ENCODE data around the gene LRMDA.

LRMDA gene

GRCh38 chr10:75922435-75922834 is 491.0 kb downstream of the LRMDA start:
- no peak overlapping the region for H3K4me3 ChIP-seq (ENCODE audit: low read length)

GRCh38 chr10:75924309-75924902 is 493.0 kb downstream of the LRMDA start:
- no peak for TF ChIP-seq CTCF (conservative IDR thresholded peaks at IDR 0.05; ENCODE audit: low read length)
- DNase-seq (ENCODE audit: low read depth) = no peak
- H3K4me3 ChIP-seq (ENCODE audit: low read length) = no peak overlapping the region

More at GRCh38 chr10:75922435-75922834, 491.0 kb downstream of the LRMDA start:
- peak; percentile 42 for TF ChIP-seq CTCF (conservative IDR thresholded peaks at IDR 0.05; ENCODE audit: low read length)
- peak; percentile 13 for DNase-seq (ENCODE audit: low read depth)

GRCh38 chr10:75925999-75926398 is 494.6 kb downstream of the LRMDA start:
- no peak for TF ChIP-seq CTCF (conservative IDR thresholded peaks at IDR 0.05; ENCODE audit: low read length)
- no peak for DNase-seq (ENCODE audit: low read depth)
- no peak overlapping the region for H3K4me3 ChIP-seq (ENCODE audit: low read length)

GRCh38 chr10:75926763-75927162 is 495.3 kb downstream of the LRMDA start:
- DNase-seq (ENCODE audit: low read depth) = no peak
- no peak for TF ChIP-seq CTCF (conservative IDR thresholded peaks at IDR 0.05; ENCODE audit: low read length)

GRCh38 chr10:75928231-75928630 is 496.8 kb downstream of the LRMDA start:
- H3K4me3 ChIP-seq (ENCODE audit: low read length) = no peak overlapping the region
- no peak for DNase-seq (ENCODE audit: low read depth)
- no peak for TF ChIP-seq CTCF (conservative IDR thresholded peaks at IDR 0.05; ENCODE audit: low read length)

More at GRCh38 chr10:75926763-75927162, 495.3 kb downstream of the LRMDA start:
- no peak overlapping the region for H3K4me3 ChIP-seq (ENCODE audit: low read length)

- H3K4me3 ChIP-seq (ENCODE audit: low read length) = no peak overlapping the region
- TF ChIP-seq CTCF (conservative IDR thresholded peaks at IDR 0.05; ENCODE audit: low read length) = no peak
- no peak for DNase-seq (ENCODE audit: low read depth)
Measured at GRCh38 chr10:75929630-75930161, 498.3 kb downstream of the LRMDA start.

- no peak for TF ChIP-seq CTCF (conservative IDR thresholded peaks at IDR 0.05; ENCODE audit: low read length)
- H3K4me3 ChIP-seq (ENCODE audit: low read length) = no peak overlapping the region
- DNase-seq (ENCODE audit: low read depth) = no peak
Measured at GRCh38 chr10:75932921-75933320, 501.5 kb downstream of the LRMDA start.

Measured in AG10803 (cell line).